Thyroid gland (tissue), 4 donors: ENCODE measurements around the gene KIFBP.

ENCODE experiments used
- CTCF ChIP-seq, 6 experiments: fragments of 200-600 bp in 3 of 6; fragments of 450-650 bp in 3 of 6; sonication (generic) in 3 of 6; IDR thresholded peaks; one replicate each; pipeline ENCODE4 v1.5.1; 2016 to 2019; ENCODE audit warnings: antibody characterized with exemption in 6 of 6, mild to moderate bottlenecking in 2 of 6, inconsistent platforms in 1 of 6, moderate library complexity in 1 of 6
- POLR2A ChIP-seq, 2 donors: fragments of 450-650 bp; IDR thresholded peaks; one replicate each; pipeline ENCODE4 v1.6.1; 2017; ENCODE audit warnings: antibody characterized with exemption in 2 of 2, mild to moderate bottlenecking in 2 of 2, moderate library complexity in 1 of 2

GRCh38 chr10:68982389-68982788 is 6.2 kb upstream of the KIFBP start:
- TF ChIP-seq CTCF (IDR thresholded peaks at IDR 0.05) (no peak), POLR2A (IDR thresholded peaks at IDR 0.05) (no peak)
